Astrocyte (in vitro differentiated cells and primary cell): ENCODE results near the gene VWA1. TPM values are rescaled to one million over a fixed set of nuclear protein-coding genes. Genes with fewer than 3 reads are reported as not detected.

Experiments
- DNase-seq: peaks from one replicate; pipeline ENCODE4 v3.0.0-alpha.2; 2010; ENCODE audit warnings: low read depth
- FAIRE-seq: peaks from 2 replicates; lab custom pipeline; 2011; peaks lifted over from hg19 to GRCh38; lab: Jason Lieb, UNC
- H2AFZ ChIP-seq: 2 replicates; pipeline ENCODE4 v1.6.0; 2012; ENCODE audit warnings: low read depth, low read length, inconsistent platforms
- H3K27ac ChIP-seq: 2 replicates; pipeline ENCODE4 v1.5.1; 2011; ENCODE audit warnings: low read depth, low read length, inconsistent platforms
- H3K27me3 ChIP-seq: 2 replicates; pipeline ENCODE4 v1.6.0; 2011; ENCODE audit warnings: low read length, inconsistent platforms; ENCODE audit not compliant: insufficient read depth
- H3K36me3 ChIP-seq: 2 replicates; pipeline ENCODE4 v1.5.1; 2011; ENCODE audit warnings: low read length, inconsistent platforms; ENCODE audit not compliant: insufficient read depth
- H3K4me1 ChIP-seq: 2 replicates; pipeline ENCODE4 v1.5.1; 2011; ENCODE audit warnings: low read length, inconsistent platforms; ENCODE audit not compliant: insufficient read depth
- H3K4me2 ChIP-seq: 2 replicates; pipeline ENCODE4 v1.6.0; 2012; ENCODE audit warnings: low read length, inconsistent platforms
- H3K4me3 ChIP-seq: 2 replicates; pipeline ENCODE4 v1.5.1; 2011; ENCODE audit warnings: low read depth, mild to moderate bottlenecking, low read length, inconsistent platforms; ENCODE audit not compliant: insufficient read depth
- H3K79me2 ChIP-seq: 2 replicates; pipeline ENCODE4 v1.6.0; 2012; ENCODE audit warnings: mild to moderate bottlenecking, low read length, inconsistent platforms; ENCODE audit not compliant: insufficient read depth
- H3K9ac ChIP-seq: 2 replicates; pipeline ENCODE4 v1.6.0; 2012; ENCODE audit warnings: mild to moderate bottlenecking, low read length, inconsistent platforms
- H3K9me3 ChIP-seq: 2 replicates; pipeline ENCODE4 v1.5.1; 2012; ENCODE audit warnings: low read depth, mild to moderate bottlenecking, low read length, inconsistent platforms; ENCODE audit not compliant: insufficient read depth
- H4K20me1 ChIP-seq: 2 replicates; pipeline ENCODE4 v1.6.0; 2012; ENCODE audit warnings: low read length, inconsistent platforms; ENCODE audit not compliant: insufficient read depth
- H3K27ac Mint-ChIP-seq: one replicate; pipeline ENCODE4 v1.8.0; 2021; ENCODE audit warnings: mild to moderate bottlenecking, mixed read lengths; ENCODE audit not compliant: unreplicated experiment
- H3K27me3 Mint-ChIP-seq: one replicate; pipeline ENCODE4 v1.8.0; 2021; ENCODE audit warnings: low read depth, mixed read lengths; ENCODE audit not compliant: unreplicated experiment
- H3K36me3 Mint-ChIP-seq: one replicate; pipeline ENCODE4 v1.8.0; 2021; ENCODE audit warnings: low read depth, mixed read lengths; ENCODE audit not compliant: unreplicated experiment
- H3K4me1 Mint-ChIP-seq: one replicate; pipeline ENCODE4 v1.8.0; 2021; ENCODE audit warnings: low read depth, mixed read lengths; ENCODE audit not compliant: unreplicated experiment
- H3K4me3 Mint-ChIP-seq: one replicate; pipeline ENCODE4 v1.8.0; 2021; ENCODE audit warnings: mild to moderate bottlenecking, moderate library complexity, mixed read lengths; ENCODE audit not compliant: unreplicated experiment
- H3K9me3 Mint-ChIP-seq: one replicate; pipeline ENCODE4 v1.8.0; 2021; ENCODE audit warnings: mild to moderate bottlenecking, mixed read lengths; ENCODE audit not compliant: unreplicated experiment
- EZH2 ChIP-seq: IDR thresholded peaks from 2 replicates; pipeline ENCODE4 v1.6.1; 2012; ENCODE audit warnings: mild to moderate bottlenecking, low read length, inconsistent platforms; ENCODE audit not compliant: insufficient read depth
- total RNA-seq: library from RNA; stranded (reverse); gene quantifications from 2 replicates; pipeline ENCODE4 v1.2.1, GENCODE V29; 2021
- TF ChIP-seq, protein P1 (sequence below): IDR thresholded peaks from 2 replicates; pipeline ENCODE4 v1.5.1; 2011; ENCODE audit warnings: low read depth, mild to moderate bottlenecking, inconsistent platforms, low read length, moderate library complexity; ENCODE audit not compliant: insufficient read depth

VWA1 gene
- total RNA-seq, 1 donor from 2014 or later, result 60.4 TPM

DNA sequence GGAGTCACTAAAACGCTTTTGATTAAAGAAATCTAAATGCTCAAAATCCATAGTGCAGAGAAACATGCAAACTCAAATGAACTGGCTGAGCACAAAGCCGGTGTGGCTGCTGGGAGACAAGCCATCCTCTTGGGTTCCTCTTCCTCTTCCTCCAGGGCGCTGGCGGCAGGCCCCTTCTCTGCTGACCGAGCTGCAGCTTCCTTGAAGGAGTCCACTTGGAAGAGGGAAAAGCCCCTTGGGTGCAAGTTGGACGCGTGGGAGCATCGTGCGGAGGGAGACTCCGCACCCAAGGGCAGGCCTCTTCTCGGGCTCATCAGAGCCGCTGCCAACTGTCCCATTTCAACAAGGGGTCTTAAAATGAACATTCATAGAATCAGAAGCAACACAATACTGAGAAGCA, 44.3 kb upstream of the VWA1 start:
- no peaks in the 10 kb centered on the region for H3K9me3 ChIP-seq
- FAIRE-seq, result no peak
- H3K4me1 ChIP-seq, result no peaks in the 10 kb centered on the region
- no peak for TF ChIP-seq EZH2
- TF ChIP-seq, protein P1, sequence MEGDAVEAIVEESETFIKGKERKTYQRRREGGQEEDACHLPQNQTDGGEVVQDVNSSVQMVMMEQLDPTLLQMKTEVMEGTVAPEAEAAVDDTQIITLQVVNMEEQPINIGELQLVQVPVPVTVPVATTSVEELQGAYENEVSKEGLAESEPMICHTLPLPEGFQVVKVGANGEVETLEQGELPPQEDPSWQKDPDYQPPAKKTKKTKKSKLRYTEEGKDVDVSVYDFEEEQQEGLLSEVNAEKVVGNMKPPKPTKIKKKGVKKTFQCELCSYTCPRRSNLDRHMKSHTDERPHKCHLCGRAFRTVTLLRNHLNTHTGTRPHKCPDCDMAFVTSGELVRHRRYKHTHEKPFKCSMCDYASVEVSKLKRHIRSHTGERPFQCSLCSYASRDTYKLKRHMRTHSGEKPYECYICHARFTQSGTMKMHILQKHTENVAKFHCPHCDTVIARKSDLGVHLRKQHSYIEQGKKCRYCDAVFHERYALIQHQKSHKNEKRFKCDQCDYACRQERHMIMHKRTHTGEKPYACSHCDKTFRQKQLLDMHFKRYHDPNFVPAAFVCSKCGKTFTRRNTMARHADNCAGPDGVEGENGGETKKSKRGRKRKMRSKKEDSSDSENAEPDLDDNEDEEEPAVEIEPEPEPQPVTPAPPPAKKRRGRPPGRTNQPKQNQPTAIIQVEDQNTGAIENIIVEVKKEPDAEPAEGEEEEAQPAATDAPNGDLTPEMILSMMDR, result no peak
- Mint-ChIP-seq H3K4me1 (peaks cover 6% of the 10 kb centered on the region), H3K27ac (no peak overlapping the region), H3K4me3 (no peak overlapping the region), H3K36me3 (peaks cover 24% of the 10 kb centered on the region), H3K27me3 (no peaks in the 10 kb centered on the region), H3K9me3 (no peaks in the 10 kb centered on the region)
- no peak overlapping the region for H3K4me2 ChIP-seq
- H3K4me3 ChIP-seq, result no peak overlapping the region
- H4K20me1 ChIP-seq, result peaks cover 67% of the 10 kb centered on the region
- no peak overlapping the region for H3K9ac ChIP-seq
- H3K27ac ChIP-seq, result no peak overlapping the region
- H3K36me3 ChIP-seq, result peaks cover 64% of the 10 kb centered on the region
- no peaks in the 10 kb centered on the region for H3K27me3 ChIP-seq
- no peak for DNase-seq
- peaks cover 65% of the 10 kb centered on the region for H3K79me2 ChIP-seq
- H2AFZ ChIP-seq, result no peak overlapping the region

DNA sequence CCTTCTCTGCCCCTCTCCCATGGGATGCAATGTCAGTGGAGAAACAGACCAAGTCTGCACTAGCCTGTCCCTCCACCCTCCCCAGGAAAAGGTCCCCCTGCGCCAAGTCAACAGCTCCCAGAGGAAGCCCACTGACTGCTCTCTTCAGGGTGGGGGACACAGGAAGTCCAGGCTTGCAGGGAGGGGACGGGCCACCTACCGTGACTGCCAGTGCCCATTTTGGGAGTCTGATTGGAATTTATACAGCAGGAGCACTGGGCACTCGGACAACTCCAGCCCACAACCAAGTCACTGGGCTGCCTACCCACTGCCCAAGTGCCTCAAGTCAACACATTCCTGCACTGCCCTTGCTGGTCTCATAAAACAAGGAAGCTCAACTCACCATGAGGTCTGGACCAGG, 42.5 kb upstream of the VWA1 start:
- DNase-seq (no peak), FAIRE-seq (no peak)
- H3K4me2 ChIP-seq, result no peak overlapping the region
- no peaks in the 10 kb centered on the region for H3K9me3 ChIP-seq
- no peak overlapping the region for H2AFZ ChIP-seq
- H3K4me1 Mint-ChIP-seq, result peaks cover 12% of the 10 kb centered on the region
- H3K36me3 ChIP-seq, result peaks cover 65% of the 10 kb centered on the region
- TF ChIP-seq, protein P1, result no peak
- TF ChIP-seq EZH2, result no peak
- peaks cover 75% of the 10 kb centered on the region for H3K79me2 ChIP-seq
- H3K4me3 ChIP-seq, result no peak overlapping the region
- H4K20me1 ChIP-seq, result peaks cover 62% of the 10 kb centered on the region
- no peaks in the 10 kb centered on the region for H3K9me3 Mint-ChIP-seq
- no peak overlapping the region for H3K9ac ChIP-seq
- no peak overlapping the region for H3K4me3 Mint-ChIP-seq
- no peak overlapping the region for H3K27ac ChIP-seq
- peaks cover 8% of the 10 kb centered on the region for H3K4me1 ChIP-seq
- peak overlapping the region; percentile 12 for H3K27ac Mint-ChIP-seq
- no peaks in the 10 kb centered on the region for H3K27me3 ChIP-seq
- peaks cover 23% of the 10 kb centered on the region for H3K36me3 Mint-ChIP-seq
- H3K27me3 Mint-ChIP-seq, result no peaks in the 10 kb centered on the region

DNA sequence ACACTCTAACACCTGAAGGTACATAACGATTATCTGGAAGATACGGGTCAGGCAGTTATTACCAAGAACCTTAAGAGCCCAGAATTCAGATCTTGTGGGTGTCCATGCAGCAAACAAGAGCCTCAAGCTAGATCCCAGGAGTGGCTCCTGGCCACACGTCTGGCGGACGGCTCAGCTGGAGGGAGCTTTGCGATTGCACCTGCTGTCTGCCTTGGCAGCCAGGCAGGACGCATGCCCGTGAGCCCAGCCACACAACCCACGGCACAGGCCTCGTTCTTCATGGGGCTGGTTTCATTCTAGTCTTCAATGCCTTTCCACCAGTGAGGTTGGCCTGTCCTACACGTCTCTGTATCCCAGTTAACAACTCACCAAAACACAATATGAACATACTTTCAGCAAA, 42.1 kb upstream of the VWA1 start:
- Mint-ChIP-seq H3K27ac (no peak overlapping the region), H3K4me1 (peaks cover 12% of the 10 kb centered on the region), H3K9me3 (no peaks in the 10 kb centered on the region), H3K27me3 (no peaks in the 10 kb centered on the region), H3K4me3 (no peak overlapping the region), H3K36me3 (peaks cover 26% of the 10 kb centered on the region)
- Histone ChIP-seq H3K4me3 (no peak overlapping the region), H3K9me3 (no peaks in the 10 kb centered on the region), H3K9ac (no peak overlapping the region), H4K20me1 (peaks cover 65% of the 10 kb centered on the region), H3K36me3 (peaks cover 63% of the 10 kb centered on the region), H3K4me1 (peaks cover 12% of the 10 kb centered on the region), H3K27ac (no peak overlapping the region), H3K27me3 (no peaks in the 10 kb centered on the region), H3K4me2 (no peak overlapping the region), H2AFZ (no peak overlapping the region), H3K79me2 (peaks cover 79% of the 10 kb centered on the region)
- DNase-seq (no peak), FAIRE-seq (no peak)
- no peak for TF ChIP-seq EZH2
- TF ChIP-seq, protein P1, result no peak
